WTC11 (cell line): ENCODE data around the gene NFILZ. TPM values are rescaled to one million over a fixed set of nuclear protein-coding genes. Genes with fewer than 3 reads are reported as not detected.

Experiments
- ATAC-seq: fragments of 200-7000 bp; cut with Tn5 transposase; 2 replicates; pipeline ENCODE4 v1.10.0; 2021; ENCODE audit warnings: mild to moderate bottlenecking, moderate library complexity
- CTCF ChIA-PET: fragments of 300-600 bp; sonication (Branson Sonifier 250); formaldehyde crosslinking; loops from one replicate; lab custom pipeline; 2021; ENCODE audit warnings: antibody characterized with exemption; lab: Charles Lee
- POLR2A ChIA-PET: fragments of 350-600 bp; sonication (Branson Sonifier 250); formaldehyde crosslinking; loops from one replicate; lab custom pipeline; 2021; ENCODE audit warnings: antibody characterized with exemption; lab: Charles Lee
- DNase-seq: peaks from one replicate; pipeline ENCODE4 v3.0.0; 2021; ENCODE audit warnings: low spot score
- H3K27ac Mint-ChIP-seq: 2 replicates; pipeline ENCODE4 v1.8.0; 2021; ENCODE audit warnings: mixed read lengths
- H3K27me3 Mint-ChIP-seq: 2 replicates; pipeline ENCODE4 v1.8.0; 2021; ENCODE audit warnings: low read depth, mild to moderate bottlenecking, moderate library complexity, mixed read lengths
- H3K36me3 Mint-ChIP-seq: 2 replicates; pipeline ENCODE4 v1.8.0; 2021; ENCODE audit warnings: mixed read lengths
- H3K4me1 Mint-ChIP-seq: 2 replicates; pipeline ENCODE4 v1.8.0; 2022; ENCODE audit warnings: mixed read lengths
- H3K4me3 Mint-ChIP-seq: 2 replicates; pipeline ENCODE4 v1.8.0; 2021; ENCODE audit warnings: mild to moderate bottlenecking, moderate library complexity, mixed read lengths
- H3K9me3 Mint-ChIP-seq: 2 replicates; pipeline ENCODE4 v1.8.0; 2021; ENCODE audit warnings: mixed read lengths
- ATF2 ChIP-seq: sonication (generic); formaldehyde crosslinking; IDR thresholded peaks from 2 replicates; pipeline ENCODE4 v1.8.1; 2022; ENCODE audit warnings: low read depth, missing genetic modification reagents, borderline replicate concordance
- CBFB ChIP-seq: sonication (generic); formaldehyde crosslinking; IDR thresholded peaks from 2 replicates; pipeline ENCODE4 v1.8.1; 2022; ENCODE audit warnings: mild to moderate bottlenecking, low read depth, missing genetic modification reagents
- ELF4 ChIP-seq: sonication (generic); formaldehyde crosslinking; IDR thresholded peaks from 2 replicates; pipeline ENCODE4 v1.8.1; 2022; ENCODE audit warnings: low read depth, mild to moderate bottlenecking, moderate library complexity, missing genetic modification reagents
- FOXJ3 ChIP-seq: sonication (generic); formaldehyde crosslinking; IDR thresholded peaks from 2 replicates; pipeline ENCODE4 v1.9.0; 2021; ENCODE audit warnings: missing genetic modification reagents, mild to moderate bottlenecking, borderline replicate concordance
- FOXP1 ChIP-seq: sonication (generic); formaldehyde crosslinking; IDR thresholded peaks from 2 replicates; pipeline ENCODE4 v1.8.0; 2022; ENCODE audit warnings: missing genetic modification reagents, mild to moderate bottlenecking, moderate library complexity, borderline replicate concordance
- FOXP4 ChIP-seq: sonication (generic); formaldehyde crosslinking; IDR thresholded peaks from 2 replicates; pipeline ENCODE4 v1.8.0; 2022; ENCODE audit warnings: mild to moderate bottlenecking, missing genetic modification reagents
- GABPB1 ChIP-seq: sonication (generic); formaldehyde crosslinking; IDR thresholded peaks from 2 replicates; pipeline ENCODE4 v1.8.1; 2023; ENCODE audit warnings: mild to moderate bottlenecking, missing genetic modification reagents
- NR3C1 ChIP-seq: sonication (generic); formaldehyde crosslinking; conservative IDR thresholded peaks from 2 replicates; pipeline ENCODE4 v1.8.1; 2023; ENCODE audit warnings: low read depth, mild to moderate bottlenecking, missing genetic modification reagents
- PRDM15 ChIP-seq: sonication (generic); formaldehyde crosslinking; IDR thresholded peaks from 2 replicates; pipeline ENCODE4 v1.8.0; 2022; ENCODE audit warnings: missing genetic modification reagents
- PRRX2 ChIP-seq: fragments of 250-450 bp; sonication (Bioruptor Pico); IDR thresholded peaks from 2 replicates; pipeline ENCODE4 v1.8.0; 2021; ENCODE audit warnings: mild to moderate bottlenecking
- RELA ChIP-seq: sonication (generic); formaldehyde crosslinking; IDR thresholded peaks from 2 replicates; pipeline ENCODE4 v1.8.1; 2022; ENCODE audit warnings: missing genetic modification reagents, mild to moderate bottlenecking, borderline replicate concordance
- SMAD4 ChIP-seq: sonication (generic); formaldehyde crosslinking; IDR thresholded peaks from 2 replicates; pipeline ENCODE4 v1.8.0; 2022; ENCODE audit warnings: mild to moderate bottlenecking, missing genetic modification reagents
- SP1 ChIP-seq: sonication (generic); formaldehyde crosslinking; conservative IDR thresholded peaks from 2 replicates; pipeline ENCODE4 v1.8.1; 2022; ENCODE audit warnings: missing genetic modification reagents
- TEAD4 ChIP-seq: sonication (generic); formaldehyde crosslinking; IDR thresholded peaks from 2 replicates; pipeline ENCODE4 v1.8.0; 2022; ENCODE audit warnings: mild to moderate bottlenecking, missing genetic modification reagents
- TP53 ChIP-seq: sonication (generic); formaldehyde crosslinking; IDR thresholded peaks from 2 replicates; pipeline ENCODE4 v1.8.1; 2023; ENCODE audit warnings: mild to moderate bottlenecking, missing genetic modification reagents
- ZMAT4 ChIP-seq: fragments of 250-450 bp; sonication (Bioruptor Pico); IDR thresholded peaks from 2 replicates; pipeline ENCODE4 v1.9.0; 2021; ENCODE audit warnings: mild to moderate bottlenecking
- ZNF138 ChIP-seq: sonication (generic); formaldehyde crosslinking; conservative IDR thresholded peaks from 2 replicates; pipeline ENCODE4 v1.8.1; 2022; ENCODE audit warnings: mild to moderate bottlenecking, moderate library complexity, missing genetic modification reagents
- ZNF281 ChIP-seq: sonication (generic); formaldehyde crosslinking; IDR thresholded peaks from 2 replicates; pipeline ENCODE4 v1.8.0; 2023; ENCODE audit warnings: mild to moderate bottlenecking, missing genetic modification reagents
- ZNF423 ChIP-seq: fragments of 250-450 bp; sonication (Bioruptor Pico); IDR thresholded peaks from 2 replicates; pipeline ENCODE4 v2.1.2; 2022; ENCODE audit warnings: mild to moderate bottlenecking, moderate library complexity
- total RNA-seq: library from RNA; stranded (reverse); gene quantifications from 3 replicates; pipeline ENCODE4 v1.2.3, GENCODE V29; 2021

Gene NFILZ
- total RNA-seq, 1 experiment from 2014 or later, result not detected

- ATAC-seq, result no peak
- Mint-ChIP-seq H3K4me3 (no peak overlapping the region), H3K9me3 (no peaks in the 10 kb centered on the region), H3K27ac (no peak overlapping the region), H3K27me3 (no peaks in the 10 kb centered on the region), H3K36me3 (peaks cover 33% of the 10 kb centered on the region)
- TF ChIP-seq ATF2 (CRISPR knock-in tag) (no peak), PRRX2 (CRISPR knock-in tag) (no peak), FOXP4 (CRISPR knock-in tag) (no peak), NR3C1 (no peak), TEAD4 (CRISPR knock-in tag) (no peak), SP1 (CRISPR knock-in tag) (no peak), TP53 (CRISPR knock-in tag) (no peak), ZNF281 (CRISPR knock-in tag) (no peak), GABPB1 (CRISPR knock-in tag) (no peak), FOXP1 (CRISPR knock-in tag) (no peak), CBFB (CRISPR knock-in tag) (no peak), ZNF138 (CRISPR knock-in tag) (no peak)
- TF ChIP-seq, all 79 proteins: peak for 0
- ChIA-PET POLR2A (interaction anchor here (0.6 to 2.5 kb wide), 3 partner anchors 11 to 15 kb away, joined by 3 to 8 read pairs (median 6); no protein-coding TSS in a partner anchor), CTCF (interaction anchor here (1.0 to 2.1 kb wide), 5 partner anchors 10 to 27 kb away, joined by 3 to 9 read pairs (median 7); no protein-coding TSS in a partner anchor)
- no peak for DNase-seq
- peaks cover 32% of the 10 kb centered on the region for H3K4me1 Mint-ChIP-seq
Observed at GRCh38 chr19:8605514-8605913, 24.9 kb upstream of the NFILZ start.

GRCh38 chr19:8607386-8607785, 23.0 kb upstream of the NFILZ start:
- no peaks in the 10 kb centered on the region for H3K27me3 Mint-ChIP-seq
- no peaks in the 10 kb centered on the region for H3K9me3 Mint-ChIP-seq
- TF ChIP-seq PRDM15, result no peak
- no peak for TF ChIP-seq ELF4 (CRISPR knock-in tag)
- no peak for TF ChIP-seq SMAD4 (CRISPR knock-in tag)
- TF ChIP-seq RELA, result no peak
- TF ChIP-seq FOXJ3 (CRISPR knock-in tag), result no peak
- no peak for TF ChIP-seq ZNF423 (CRISPR knock-in tag)
- no peak for TF ChIP-seq ZMAT4
- CTCF ChIA-PET, result interaction anchor here (2.4 kb wide), 1 partner anchor 13 kb away, joined by 11 read pairs; no protein-coding TSS in a partner anchor
- DNase-seq, result no peak
- H3K4me1 Mint-ChIP-seq, result peaks cover 42% of the 10 kb centered on the region
- ATAC-seq, result no peak
- POLR2A ChIA-PET, result interaction anchor here (0.6 kb wide), 1 partner anchor 200 kb away, joined by 3 read pairs; no protein-coding TSS in a partner anchor
- no peak overlapping the region for H3K27ac Mint-ChIP-seq
- peaks cover 17% of the 10 kb centered on the region for H3K36me3 Mint-ChIP-seq
- H3K4me3 Mint-ChIP-seq, result no peak overlapping the region
